ENCODE results near the gene DNAJB13.
A peak's percentile ranks its signal among the peaks of the same experiment; 100 is the strongest.
"Not testable (repeated sequence)": the region's sequence is repeated elsewhere in the genome, so short reads cannot be mapped to it uniquely, and the experiment has no call there.

Gene DNAJB13

DNA sequence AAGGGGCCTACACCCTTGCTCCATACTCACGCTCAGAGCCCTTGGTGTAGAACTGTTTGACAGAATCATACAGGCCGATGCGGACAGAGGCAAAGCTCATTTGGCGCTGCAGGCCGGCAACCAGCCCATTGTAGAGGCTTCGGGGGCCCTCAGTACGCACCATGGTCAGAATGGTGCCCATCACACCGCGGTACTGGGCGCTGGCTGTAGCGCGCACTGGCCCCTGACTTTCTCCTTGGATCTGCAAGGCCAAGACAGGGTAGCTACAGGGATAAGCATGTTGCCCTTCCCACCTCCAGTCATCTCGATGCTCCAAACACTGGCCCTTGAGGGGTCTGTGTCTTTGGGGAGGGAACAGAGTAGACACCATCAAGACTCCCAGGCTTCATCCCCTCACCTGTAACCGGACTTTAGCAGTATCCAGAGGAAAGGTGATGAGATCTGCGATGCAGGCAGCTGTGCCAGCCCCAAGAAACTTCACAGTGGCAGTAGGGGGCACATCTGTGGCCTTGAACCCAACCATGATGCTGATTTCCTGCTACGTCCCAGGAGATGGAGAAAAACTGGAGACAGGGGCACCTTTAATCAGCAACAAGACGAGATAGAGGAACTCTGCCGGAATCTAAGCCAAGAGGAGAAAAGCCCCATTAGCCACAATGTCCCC, 27.2 kb downstream of the DNAJB13 start:
- DNase-seq (ENCODE audit: low read depth), result no peak

DNA sequence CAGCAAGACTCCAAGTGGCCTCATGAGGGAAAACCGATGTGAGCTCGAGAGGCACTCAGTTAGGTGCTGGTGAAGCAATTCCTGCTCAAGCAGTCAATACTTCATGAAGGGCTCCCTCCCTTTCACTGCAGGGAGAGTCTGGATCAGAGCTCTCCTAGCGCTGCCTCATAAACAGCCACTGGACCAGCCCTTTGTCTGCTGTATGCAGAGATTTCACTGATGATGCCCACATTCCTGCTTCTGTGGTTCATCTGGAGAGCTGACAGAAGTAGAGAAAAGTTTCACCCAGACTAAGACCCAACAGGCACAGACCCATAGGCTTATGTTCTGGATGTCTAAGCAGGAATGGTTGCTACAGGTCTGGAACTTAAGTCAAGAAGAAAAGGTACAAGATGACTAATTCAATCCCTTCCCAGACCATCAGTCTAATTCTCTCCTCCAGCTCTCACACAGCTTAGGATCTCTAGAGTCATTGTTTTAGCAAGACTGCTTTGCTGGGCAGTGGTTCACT, 27.8 kb downstream of the DNAJB13 start:
- no peak for DNase-seq (ENCODE audit: low read depth)

DNA sequence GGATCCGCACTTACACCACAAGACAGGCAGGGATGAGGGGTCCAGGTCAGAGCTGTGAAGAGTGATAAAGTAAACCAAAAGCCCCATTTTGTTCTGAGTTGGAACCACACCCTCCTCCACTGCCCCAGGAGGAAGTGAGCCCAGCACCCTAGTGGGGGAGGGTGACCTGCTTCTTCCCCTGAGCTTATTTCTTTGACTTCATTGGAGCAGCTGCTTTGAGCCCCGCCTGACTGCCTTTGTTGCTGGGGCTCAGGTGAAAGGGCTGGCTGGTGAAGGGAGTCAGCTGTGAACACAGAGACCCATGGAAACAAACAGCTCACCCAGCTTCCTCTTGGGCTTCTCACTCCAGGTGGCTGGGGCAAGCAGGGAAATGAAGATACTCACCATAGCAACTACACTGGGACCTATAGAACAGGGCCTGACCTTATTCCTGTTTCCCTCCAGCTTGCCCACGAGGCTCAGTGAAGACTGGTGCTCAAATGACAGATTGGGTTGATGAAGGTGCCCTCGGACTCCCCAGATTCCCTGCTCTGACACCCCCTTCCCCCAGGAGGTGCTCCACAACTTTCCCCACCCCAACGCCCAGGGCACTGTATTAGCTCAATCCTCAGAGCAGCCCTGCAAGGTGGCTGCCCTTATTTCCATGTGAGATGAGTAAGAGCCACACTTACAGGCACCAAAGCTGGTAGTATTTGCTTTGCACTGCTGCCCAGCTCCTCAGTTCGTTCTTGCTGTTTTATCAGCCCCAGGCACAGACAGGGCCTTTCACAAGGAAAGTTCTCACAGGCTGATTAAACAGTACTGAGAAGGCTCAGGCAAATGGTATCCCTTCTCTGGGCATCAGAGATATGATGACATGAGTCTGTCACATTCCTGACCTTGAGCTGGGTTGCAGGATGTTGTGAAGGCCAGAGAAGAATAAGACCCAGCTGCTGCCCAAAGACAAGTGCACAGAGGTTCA, 29.5 kb downstream of the DNAJB13 start:
- DNase-seq (ENCODE audit: low read depth), result peak; percentile 71

DNA sequence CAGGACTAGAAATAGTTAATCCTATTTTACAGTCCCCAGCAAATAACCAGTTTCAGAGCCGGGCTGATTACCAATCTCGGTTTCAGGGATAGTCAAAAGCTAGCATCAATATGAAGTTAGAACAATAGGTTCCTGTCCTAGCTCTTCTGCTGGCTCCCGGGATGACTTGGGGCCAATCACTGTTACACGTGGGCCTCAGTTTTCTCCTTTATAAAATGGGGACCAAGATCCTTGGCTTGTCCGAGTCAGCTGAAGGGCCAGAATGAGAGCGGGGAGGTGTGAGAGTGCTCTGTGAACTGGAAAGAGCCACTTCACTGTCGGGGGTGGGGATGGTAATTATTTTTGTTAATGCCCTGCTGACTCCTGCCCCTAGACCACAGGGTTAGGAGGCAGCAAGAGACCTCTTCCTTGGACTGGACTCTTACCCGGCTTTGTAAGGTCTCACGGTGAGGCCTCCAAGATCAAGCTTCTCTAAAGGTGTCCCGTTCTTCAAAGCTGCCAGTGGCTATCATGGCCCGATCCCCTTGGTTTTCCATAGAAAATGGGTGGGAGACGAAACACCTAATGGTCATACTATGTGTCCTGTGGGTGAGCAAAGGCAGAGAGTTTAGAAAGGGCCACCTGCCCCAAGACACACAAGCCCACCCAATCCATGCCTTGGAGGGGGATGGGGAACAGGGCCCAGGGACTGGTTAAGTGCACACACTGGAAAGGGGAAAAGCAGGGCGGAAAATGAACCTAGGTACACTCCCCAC, 30.4 kb downstream of the DNAJB13 start:
- no peak for DNase-seq (ENCODE audit: low read depth)

DNA sequence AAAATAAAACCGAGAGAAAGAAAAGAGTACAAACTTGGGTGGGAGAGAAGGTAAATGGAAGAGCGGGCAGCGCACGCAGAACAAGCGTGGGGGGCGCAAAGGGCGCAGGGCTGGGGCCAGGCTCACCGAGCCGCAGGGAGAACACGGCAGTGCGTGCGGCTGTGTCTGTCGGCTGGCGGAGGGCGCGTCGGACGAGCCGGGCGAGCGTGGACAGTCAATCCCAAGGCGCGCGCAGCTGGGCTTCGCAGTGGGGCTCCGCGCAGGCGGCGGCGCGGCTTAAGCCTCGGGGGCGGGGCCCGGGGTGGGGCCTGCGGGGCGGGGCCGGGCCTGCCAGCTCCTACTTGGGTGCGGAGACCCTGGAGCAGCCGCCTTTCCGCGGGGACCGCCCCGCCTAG, 31.8 kb downstream of the DNAJB13 start, which contains the start of gene UCP2:
UCP2 (minus strand) TSS at position 249 of the 395 bp plus-strand sequence. CDS start 4,465 bp downstream, outside the sequence.
- peak; percentile 75 for DNase-seq (ENCODE audit: low read depth)

DNA sequence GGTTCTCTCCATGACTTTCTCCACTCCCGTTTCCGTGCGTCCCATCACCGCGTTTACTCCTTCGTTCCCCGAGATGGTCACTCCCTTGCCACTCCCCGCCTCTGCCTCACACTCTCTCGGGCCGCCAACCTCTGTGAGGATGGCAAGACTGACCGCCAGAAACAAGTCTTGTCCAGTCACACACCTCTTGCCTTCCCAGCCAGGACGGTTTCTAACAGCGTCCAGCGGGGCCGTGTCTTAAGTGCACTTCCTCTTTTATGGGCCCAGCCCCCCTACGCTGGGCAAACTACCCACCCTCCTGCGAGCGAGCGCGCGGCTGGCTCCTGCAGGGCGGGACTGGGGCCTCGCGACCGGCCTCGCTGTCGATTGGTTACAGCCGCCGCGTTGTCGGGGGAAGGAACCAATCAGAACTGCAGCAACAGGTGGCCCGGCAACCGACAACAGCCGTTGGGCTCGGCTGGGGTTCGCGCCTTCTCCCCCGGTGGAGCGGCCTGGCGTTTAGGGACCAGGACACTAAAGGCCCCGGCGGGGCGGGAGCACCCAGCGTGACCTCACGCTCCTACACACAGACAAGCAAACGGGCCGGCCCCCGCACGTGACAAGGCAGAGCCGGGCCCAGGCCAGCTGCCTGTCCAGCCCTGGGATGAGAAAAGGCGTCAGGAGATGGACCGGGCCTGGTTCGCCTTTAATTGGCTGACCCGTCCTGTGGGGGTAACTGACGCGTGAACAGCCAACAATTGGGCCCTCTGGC, 32.3 kb downstream of the DNAJB13 start:
- peak; percentile 85 for DNase-seq (ENCODE audit: low read depth)

DNA sequence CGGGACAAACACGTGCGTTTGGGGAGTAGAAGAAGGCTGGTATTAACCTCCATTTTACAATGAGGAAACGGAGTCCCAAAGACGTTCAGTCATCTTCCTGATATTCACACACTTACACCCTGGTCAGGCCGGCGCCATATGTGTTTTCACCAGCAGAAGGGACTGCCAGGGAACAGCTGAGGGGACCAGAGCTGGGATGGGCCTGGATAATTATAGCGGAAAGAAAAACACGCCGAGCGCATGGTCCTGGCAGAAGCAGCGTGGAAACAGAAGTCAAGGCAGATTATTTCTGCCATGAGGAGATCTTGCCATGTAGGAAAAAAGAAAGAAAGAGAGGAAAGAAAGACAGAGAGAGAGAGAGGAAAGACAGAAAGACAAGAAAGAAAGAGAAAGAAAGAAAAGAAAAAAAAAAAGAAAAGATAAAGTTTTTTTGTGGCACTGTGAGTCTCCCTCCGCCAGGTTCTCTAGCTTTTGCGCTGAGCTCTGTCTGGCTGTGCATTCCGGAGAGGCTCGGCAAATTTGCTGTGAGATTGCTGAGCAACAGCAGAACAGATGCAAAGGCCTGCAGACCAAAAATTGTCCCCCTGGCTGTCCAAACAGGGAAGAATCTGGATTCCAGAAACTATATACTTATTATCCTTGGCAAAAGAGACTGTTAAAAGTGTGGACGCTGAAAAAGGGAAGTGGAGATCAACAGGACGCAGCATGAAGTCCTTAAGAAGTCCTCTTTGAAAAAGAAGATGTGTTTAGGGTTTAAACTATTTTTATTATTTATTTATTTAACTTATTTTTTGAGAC, 33.1 kb downstream of the DNAJB13 start:
- DNase-seq (ENCODE audit: low read depth), result no peak

DNA sequence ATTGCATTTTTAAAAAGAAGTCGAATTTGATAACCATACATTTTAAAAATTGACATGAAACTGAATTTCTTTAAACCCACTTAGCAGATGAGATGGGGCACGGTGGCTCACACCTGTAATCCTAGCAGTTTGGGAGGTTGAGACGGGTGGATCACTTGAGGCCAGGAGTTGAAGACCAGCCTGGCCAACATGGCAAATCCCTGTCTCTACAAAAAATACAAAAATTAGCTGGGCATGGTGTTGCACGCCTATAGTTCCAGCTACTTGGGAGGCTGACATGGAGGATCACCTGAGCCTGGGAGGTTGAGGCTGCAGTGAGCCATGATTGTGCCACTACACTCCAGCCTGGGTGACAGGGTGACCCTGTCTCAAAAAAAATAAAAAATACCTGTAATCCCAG, 34.8 kb downstream of the DNAJB13 start:
- not testable (repeated sequence) for DNase-seq (ENCODE audit: low read depth)

DNA sequence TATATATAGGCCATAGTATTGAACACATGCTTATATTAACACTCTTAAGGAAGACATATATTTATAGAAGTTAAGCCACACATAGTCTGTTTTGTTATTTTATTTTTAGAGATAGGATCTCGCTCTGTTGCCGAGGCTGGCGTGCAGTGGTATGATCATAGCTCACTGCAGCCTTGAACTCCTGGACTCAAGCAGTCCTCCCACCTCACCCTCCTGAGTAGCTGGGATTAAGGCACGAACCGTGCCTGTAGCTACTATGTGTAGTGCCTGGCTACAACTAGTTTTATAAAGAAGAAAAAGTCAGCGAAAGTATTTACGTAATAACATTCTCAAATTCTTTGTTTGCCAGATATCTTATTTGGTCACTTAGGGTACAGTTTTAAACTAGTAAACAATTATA, 37.4 kb downstream of the DNAJB13 start:
- no peak for DNase-seq (ENCODE audit: low read depth)

DNA sequence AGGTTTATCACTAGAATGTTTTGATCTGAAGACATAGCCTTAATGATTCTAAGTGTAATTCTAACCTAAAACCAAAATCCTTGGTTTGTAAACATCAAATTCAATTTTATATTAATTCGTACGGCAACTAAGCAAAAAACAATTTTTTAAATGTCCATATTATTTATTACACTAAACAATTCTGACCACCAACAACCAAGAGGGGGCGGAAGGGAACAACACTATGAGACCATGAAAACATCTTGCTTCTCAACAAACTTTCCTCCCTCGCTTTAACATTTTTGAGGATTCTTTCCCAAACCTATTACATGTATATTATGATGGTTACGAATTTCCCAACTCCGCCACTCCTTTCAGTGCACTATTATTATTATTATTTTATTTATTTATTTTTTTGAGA, 38.3 kb downstream of the DNAJB13 start:
- DNase-seq (ENCODE audit: low read depth), result no peak

DNA sequence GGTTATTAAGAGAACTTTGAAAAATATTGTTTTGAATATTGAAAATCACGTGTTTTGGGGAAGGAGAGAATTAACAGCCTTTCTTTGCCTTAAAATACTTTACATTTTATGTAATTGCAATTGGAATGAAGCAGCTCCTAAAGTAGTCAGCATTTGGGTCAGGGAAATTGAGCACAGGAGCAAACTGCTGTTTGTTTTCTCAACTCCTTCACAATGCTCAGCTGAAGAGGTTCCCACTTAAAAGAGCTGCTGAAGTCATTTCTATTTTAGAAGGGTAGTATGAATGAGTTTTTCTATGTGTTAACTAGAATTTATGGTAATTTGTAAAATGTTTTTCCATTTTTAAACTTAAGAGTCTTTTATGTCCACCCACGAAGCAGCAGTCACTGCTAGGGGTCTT, 39.9 kb downstream of the DNAJB13 start:
- DNase-seq (ENCODE audit: low read depth), result no peak

DNA sequence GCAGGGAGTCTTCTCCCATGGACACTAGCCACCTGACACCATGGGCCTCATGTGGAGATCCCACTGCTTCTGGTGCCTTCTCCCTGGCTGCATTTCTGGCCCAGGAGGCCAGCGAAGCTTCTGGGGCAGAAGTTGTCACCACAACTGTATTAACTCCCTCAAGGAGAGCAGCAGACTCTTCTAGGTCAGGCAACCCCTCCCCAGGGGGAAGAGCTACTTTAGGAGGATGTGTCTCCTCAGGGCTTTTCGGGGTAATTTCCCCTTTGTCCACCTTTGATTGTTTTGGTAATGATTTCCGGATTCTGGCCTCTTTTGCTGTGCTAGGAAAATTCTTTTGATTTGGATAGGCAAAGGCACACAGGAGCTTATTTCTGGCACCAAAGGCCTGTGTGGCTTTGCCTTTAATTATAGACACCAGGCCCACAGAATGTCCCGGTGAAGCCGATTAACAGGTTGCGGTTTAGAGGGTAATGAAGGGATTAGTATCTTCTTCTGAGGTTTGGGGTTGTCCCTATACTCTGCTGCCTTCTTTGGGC, 40.7 kb downstream of the DNAJB13 start:
- DNase-seq (ENCODE audit: low read depth), result no peak

DNA sequence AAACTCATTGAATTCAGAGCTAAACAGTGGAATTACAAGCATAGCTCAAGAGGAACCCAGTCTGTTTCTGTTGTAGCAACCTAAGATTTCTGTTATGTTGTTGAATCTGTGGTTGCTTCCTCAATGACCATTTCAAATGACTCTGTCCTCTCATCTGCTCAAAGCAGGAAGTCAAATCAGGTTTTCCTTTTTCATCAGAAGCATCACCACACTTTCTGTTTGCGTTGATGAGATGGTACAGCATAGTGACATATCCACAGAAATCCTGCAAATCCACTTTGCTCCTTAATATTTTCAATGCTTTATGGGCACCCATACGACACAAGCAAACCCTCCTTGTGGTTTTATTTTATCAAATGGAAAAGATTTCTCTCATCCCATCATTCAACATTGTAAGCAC, 44.4 kb downstream of the DNAJB13 start:
- no peak for DNase-seq (ENCODE audit: low read depth)

DNA sequence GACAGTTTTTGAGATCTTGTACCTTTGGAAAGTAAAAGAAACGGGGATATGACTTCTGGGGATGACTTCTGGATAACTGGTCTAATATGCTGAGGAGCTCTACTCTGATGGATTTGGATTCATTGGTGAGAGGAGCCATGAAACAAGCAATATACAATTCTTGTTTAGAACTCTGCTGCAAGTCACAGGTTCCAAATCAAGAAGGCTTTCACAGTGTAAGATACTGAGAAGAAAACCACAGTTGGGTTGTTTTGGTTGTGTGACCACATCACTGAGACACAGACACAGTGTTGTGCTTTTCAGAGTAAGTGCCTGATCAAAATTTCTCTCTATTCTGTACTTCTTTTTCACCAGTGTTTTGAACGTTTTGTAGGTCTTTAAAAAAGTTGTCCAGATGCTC, 44.9 kb downstream of the DNAJB13 start:
- DNase-seq (ENCODE audit: low read depth), result no peak

DNA sequence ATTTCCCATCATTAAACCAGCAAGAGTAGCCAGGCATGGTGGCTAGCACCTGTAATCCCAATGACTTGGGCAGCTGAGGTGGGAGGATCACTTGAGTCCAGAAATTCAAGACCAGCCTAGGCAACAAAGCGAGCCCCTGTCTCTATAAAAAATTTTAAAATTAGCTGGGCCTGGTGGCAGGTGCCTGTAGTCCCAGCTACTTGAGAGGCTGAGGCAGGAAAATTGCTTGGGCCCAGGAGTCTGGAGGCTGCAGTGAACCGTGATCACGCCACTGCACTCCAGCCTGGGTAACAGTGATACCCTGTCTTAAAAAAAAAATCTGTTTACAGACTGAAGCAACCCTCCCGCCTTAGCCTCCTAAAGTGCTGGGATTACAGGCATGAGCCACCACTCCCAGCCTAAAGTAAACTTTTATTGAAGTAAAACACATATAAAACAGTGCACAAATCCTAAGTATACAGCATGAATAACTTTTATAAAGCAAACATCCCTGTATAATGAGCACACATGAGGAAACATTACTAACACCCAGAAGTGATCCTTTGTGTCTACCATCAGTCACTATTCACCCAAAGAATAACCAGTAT, 45.4 kb downstream of the DNAJB13 start:
- DNase-seq (ENCODE audit: low read depth), result no peak

DNA sequence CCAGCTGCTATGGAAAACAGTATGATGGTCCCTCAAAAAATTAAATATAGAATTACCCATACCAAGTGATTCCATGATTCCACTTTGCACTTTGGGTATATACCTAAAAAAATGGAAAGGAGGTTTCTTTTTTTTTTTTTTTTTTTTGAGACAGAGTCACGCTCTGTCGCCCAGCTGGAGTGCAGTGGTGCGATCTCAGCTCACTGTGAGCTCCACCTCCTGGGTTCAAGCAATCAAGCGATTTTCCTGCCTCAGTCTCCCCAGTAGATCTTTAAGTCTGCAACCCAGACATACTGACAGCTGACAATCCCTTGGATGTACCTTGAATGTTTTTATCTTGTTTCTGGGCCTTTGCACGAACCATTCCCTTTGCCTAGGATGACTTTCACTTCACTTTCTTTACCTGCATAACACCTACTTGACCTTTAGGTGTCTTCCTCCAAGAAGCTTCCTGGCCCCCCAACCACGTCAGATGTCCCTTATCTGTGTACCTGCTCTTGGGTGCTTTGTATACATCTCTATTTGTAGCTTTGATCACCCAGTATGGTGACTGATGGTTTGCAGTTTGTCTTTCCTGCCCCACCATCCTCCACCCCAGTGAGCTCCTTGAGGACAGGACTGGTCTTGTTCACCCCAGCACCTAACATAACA, 46.4 kb downstream of the DNAJB13 start:
- DNase-seq (ENCODE audit: low read depth), result no peak

DNA sequence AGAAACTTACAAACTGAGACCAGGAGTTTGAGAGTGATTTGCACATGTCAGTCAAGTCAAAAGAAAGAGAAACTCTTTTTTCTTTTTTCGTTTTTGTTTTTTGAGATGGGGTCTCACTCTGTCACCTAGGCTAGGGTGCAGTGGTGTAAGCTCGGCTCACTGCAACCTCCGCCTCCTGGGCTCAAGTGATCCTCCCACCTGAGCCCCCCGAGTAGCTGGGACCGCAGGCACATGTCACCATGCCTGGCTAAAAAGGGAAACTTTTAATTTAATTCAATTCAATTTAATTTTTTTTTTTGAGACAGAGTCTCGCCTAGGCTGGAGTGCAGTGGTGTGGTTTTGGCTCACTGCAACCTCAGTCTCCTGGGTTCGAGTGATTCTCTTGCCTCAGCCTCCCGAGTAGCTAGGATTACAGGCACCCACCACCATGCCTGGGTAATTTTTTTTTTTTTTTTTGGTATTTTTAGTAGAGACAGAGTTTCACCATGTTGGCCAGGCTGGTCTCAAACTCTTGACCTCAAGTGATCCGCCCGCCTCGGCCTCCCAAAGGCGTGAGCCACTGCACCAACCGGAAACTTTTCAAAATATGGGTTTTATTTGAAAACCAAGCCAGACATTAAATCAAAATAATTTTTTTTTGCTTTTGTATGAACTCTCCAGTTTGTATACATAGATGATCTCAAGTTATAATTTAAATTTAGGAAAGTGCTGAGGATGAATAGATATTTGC, 48.2 kb downstream of the DNAJB13 start:
- DNase-seq (ENCODE audit: low read depth), result no peak

DNA sequence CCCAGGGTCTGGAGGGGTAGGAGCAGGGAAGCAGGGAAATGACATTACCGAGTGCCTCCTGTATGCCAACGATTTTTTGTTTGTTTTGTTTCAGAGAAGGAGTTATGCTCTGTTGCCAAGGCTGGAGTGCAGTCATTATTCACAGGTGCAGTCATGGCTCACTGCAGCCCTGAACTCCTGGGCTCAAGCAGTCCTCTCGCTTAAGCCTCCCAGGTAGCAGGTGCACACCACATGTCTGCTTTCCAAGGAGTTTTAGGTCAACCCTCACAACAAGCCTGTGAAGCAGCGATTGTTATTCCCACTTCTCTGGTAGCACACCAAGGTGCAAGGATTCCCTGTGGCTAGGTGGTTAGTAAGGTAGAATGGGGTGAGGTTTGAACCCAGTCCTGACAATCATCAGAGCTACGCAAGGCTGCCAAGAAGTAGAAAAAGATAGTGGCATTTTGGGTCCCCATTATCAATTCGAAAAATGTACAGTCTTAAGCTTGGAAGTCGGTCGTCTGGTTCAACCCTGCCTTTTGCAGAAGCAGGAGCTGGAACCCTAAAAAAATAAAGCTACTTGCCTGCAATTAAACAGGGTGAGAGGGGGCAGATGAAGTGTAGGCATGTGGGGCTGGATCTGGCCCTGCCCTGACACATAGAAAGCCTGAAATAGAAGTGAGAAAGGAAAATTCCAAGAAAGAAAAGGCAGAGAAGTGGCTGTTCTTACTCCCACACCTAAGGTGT, 48.9 kb downstream of the DNAJB13 start:
- no peak for DNase-seq (ENCODE audit: low read depth)
